ENCODE results near the gene KRTAP9-7.

The KRTAP9-7 gene

DNA sequence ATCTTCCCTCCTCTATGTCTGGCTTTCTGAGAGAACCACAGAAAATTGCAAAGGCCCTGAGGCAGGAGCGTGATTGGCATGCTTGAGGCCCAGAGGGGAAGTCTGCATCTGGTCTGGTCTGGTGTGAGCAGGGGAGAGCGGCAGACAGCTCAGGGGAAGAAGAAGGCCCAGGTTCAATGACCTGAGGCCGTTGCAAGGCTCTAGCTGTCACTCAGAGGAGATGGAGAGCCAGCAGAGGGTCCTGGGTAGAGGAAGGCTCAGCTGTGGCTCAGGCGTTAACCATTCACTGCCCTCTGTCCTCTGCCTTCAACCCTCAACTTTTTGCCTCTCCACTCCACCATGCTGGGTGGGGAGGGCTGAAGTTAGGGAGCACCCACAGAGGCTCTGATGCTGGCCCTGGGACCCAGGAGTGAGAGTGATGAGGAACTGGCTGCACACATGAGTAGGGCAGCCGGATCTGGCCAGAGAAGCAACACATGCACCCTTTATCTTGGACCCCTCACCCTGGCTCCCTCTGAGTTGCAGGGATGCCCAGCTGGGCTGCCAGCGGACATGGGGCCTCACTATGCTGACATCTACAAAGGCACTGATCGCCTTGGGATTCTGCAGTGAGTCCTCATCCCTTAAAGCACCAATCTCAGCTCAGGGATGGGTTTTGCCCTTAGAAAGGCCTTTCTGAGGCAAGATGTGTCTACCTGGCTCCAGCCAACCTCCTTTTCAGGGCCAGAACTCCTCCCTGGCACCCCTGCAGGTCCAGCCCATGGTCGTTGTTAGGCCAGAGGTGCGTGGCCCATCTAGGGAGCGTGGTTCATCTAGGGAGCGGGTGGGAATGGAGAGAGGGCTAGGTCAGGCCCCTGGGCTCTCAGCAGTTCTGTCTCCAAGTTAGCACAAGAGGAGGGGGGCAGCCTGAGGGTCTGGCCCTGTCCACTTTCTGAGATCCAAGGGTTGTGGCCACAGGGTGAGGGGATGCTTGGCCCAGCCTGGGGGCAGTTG is 47.7 kb downstream of the KRTAP9-7 start:
- DNase-seq, result no peak

- DNase-seq, result peak in 2 of 3 experiments; percentile 10 to 41
These were observed 48.9 kb downstream of the KRTAP9-7 start for GRCh38 chr17:41324180-41325075.

- no peak for DNase-seq
These were observed 49.6 kb downstream of the KRTAP9-7 start for GRCh38 chr17:41325126-41325525.

DNA sequence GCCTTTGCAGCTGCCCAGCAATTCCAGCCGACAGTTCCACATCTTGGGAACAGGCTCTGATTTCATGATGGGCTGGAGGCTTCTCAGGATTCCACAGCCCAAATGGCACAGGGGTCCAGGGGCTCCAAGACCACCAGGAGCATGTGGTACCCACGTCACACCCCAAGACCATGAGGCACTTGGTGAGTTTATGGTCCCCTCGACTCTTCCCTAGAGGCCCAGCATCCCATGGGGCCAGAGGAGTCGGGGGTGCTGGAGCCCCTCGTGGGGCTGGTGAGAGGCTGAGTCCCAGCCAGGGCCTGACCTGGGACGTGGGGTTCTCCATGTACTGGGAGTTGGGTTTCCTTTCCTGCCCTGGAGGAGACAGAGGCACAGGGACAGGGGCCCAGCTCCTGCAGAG is 50.1 kb downstream of the KRTAP9-7 start:
- no peak for DNase-seq

Measured in NCI-H1417 (cell line).